MM.1S (cell line): ENCODE measurements around the gene HAGHL.

Experiments
- EZH2 ChIP-seq: fragments of 300-600 bp; sonication (generic); optimal IDR thresholded peaks from 2 replicates; pipeline ENCODE3; 2017; ENCODE audit warnings: low read depth, mild to moderate bottlenecking, antibody characterized with exemption, low read length, mixed read lengths
- TF ChIP-seq, protein P1 (sequence below): fragments of 300-600 bp; sonication (generic); IDR thresholded peaks from 2 replicates; pipeline ENCODE4 v1.5.1; 2016; ENCODE audit warnings: antibody characterized with exemption, low read length, mixed read lengths

DNA sequence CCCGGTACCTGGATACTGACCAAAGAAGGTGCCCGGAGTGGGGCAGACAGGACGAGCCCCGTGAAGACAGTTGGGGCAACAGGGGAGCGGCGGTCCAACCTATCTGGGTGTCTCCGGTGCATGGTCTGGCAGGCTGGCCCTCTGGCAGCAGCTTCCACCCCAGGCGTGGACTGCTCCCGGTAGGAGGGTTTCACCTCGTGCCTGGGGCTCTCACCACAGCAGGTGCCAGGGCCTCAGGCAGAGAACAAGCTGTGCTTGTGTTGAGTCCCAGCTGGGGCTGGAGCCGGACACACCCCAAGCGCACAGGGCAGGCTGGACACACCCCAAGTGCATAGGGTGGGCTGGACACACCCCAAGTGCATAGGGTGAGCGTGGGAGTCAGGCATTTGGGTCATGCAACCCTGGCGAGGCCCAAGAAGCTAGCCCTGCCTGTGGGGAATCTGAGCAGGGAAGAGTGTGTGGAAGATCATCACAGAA lies 19.8 kb upstream of the HAGHL start:
- TF ChIP-seq, protein P1, sequence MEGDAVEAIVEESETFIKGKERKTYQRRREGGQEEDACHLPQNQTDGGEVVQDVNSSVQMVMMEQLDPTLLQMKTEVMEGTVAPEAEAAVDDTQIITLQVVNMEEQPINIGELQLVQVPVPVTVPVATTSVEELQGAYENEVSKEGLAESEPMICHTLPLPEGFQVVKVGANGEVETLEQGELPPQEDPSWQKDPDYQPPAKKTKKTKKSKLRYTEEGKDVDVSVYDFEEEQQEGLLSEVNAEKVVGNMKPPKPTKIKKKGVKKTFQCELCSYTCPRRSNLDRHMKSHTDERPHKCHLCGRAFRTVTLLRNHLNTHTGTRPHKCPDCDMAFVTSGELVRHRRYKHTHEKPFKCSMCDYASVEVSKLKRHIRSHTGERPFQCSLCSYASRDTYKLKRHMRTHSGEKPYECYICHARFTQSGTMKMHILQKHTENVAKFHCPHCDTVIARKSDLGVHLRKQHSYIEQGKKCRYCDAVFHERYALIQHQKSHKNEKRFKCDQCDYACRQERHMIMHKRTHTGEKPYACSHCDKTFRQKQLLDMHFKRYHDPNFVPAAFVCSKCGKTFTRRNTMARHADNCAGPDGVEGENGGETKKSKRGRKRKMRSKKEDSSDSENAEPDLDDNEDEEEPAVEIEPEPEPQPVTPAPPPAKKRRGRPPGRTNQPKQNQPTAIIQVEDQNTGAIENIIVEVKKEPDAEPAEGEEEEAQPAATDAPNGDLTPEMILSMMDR: no peak
- no peak for TF ChIP-seq EZH2
